ENCODE data around the gene GOLGA6D.
"Not testable (repeated sequence)": the region's sequence is repeated elsewhere in the genome, so short reads cannot be mapped to it uniquely, and the experiment has no call there.

GOLGA6D gene

GRCh38 chr15:75335313-75335704 is 52.7 kb downstream of the GOLGA6D start:
- no peak for DNase-seq

DNA sequence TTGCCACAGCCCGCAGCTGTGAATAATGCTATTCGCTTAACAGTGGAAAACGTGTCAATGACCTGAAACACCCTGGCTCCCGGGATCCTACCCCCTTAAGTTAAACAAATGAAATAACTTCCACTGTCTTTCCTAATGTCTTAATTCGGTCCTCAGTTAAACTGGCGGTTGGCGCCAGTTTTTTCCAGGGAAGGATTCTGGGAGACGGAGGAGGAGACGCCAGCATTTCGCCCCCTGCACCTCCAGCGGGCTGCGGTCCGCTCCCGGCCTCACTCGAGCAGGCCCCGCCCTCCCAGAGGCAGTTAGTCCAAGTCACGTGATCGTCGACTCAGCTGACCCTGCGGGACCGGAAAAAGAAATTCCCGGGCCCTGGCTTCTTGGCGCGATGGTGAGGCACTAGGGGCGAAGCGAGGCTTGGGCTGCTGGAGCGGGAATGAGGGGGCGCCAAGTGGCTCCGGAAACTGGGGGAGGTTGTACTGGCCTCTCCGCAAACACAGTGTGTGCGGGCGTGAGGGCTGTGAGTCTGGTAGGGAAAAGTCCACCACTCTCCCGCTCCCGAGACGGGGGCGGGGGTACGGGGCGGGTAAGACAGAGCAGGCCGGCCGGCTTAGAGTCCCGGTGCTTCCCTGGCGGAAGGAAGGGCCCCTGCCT is 53.2 kb downstream of the GOLGA6D start, which contains the start of gene COMMD4:
COMMD4 (plus strand) TSS at position 359 of the 651 bp plus-strand sequence; CDS start at position 386, 27 bp downstream.
- DNase-seq, result peak; percentile 98

DNA sequence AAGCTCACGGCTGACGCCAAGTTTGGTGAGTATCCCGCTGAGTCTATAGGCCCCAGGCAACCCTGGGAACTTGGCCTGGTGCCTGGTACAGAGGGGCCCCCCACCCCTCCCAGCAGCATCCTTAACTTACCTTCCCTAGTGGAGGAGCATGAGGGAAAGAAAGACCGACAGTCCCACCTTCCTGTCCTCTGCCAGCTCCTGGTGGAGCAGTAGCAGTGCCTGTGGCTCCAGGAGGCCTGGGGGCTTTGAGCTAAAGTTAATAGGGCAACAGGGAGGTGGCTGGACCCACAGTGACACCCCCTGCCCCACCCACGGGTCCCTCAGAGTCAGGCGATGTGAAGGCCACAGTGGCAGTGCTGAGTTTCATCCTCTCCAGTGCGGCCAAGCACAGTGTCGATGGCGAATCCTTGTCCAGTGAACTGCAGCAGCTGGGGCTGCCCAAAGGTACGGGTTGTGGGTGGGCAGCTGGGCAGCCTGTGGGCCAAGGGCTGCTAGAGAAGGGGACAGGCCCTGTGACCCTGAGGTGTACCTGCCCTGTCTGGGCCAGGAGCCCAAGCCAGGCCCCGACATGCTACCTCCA is 56.1 kb downstream of the GOLGA6D start:
- DNase-seq, result no peak

- DNase-seq, result no peak
Observed at GRCh38 chr15:75339531-75340240, 57.1 kb downstream of the GOLGA6D start.

DNA sequence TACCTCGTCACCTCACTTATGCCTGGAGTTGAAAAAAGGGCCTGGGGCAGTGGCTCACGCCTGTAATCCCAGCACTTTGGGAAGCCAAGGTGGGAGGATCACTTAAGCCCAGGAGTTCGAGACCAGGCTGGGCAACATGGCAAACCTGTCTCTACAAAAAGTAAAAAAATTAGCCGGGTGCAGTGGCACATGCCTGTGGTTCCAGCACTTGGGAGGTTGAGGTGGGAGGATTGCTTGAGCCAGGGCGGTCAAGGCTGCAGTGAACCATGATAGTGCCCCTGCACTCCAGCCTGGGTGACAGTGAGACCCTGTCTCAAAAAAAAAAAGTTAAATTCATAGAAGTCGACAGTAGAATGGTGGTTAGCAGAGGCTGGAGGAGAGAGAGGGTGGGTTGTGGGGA is 59.6 kb downstream of the GOLGA6D start:
- DNase-seq, result no peak

DNA sequence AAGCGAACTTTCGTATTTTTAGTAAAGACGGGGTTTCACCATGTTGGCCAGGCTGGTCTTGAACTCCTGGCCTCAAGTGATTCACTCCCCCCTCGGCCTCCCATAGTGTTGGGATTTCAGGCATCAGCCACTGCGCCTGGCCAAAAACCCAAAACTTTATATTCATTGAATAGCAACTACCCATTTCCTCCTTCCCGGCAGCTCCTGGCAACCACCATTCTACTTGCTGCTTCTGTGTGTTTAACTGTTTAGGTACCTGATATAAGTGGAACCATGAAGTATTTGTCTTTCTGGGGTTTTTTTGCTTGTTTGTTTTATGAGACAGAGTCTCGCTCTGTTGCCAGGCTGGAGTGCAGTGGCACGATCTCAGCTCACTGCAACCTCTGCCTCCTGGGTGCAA is 61.3 kb downstream of the GOLGA6D start:
- not testable (repeated sequence) for DNase-seq

Data from NCI-H82 (cell line).